Muscle of leg (tissue), 11 donors: ENCODE results near the gene SFXN4. TPM values are rescaled to one million over a fixed set of nuclear protein-coding genes. Genes with fewer than 3 reads are reported as not detected.
"Not testable (repeated sequence)": the region's sequence is repeated elsewhere in the genome, so short reads cannot be mapped to it uniquely, and the experiment has no call there.

ENCODE experiments used
- DNase-seq: peaks from one replicate; pipeline ENCODE4 v3.0.0; 2013
- H3K27ac ChIP-seq: one replicate; pipeline ENCODE4 v1.5.1; 2013; ENCODE audit warnings: mild to moderate bottlenecking, low read length, control low read depth
- H3K27me3 ChIP-seq: one replicate; pipeline ENCODE4 v1.6.1; 2013; ENCODE audit warnings: low read length; ENCODE audit not compliant: control insufficient read depth, insufficient read depth
- H3K36me3 ChIP-seq: one replicate; pipeline ENCODE4 v1.6.1; 2013; ENCODE audit warnings: low read length; ENCODE audit not compliant: control insufficient read depth, insufficient read depth
- H3K4me1 ChIP-seq: one replicate; pipeline ENCODE4 v1.6.1; 2013; ENCODE audit warnings: low read length; ENCODE audit not compliant: control insufficient read depth, insufficient read depth
- H3K4me3 ChIP-seq: one replicate; pipeline ENCODE4 v1.5.1; 2013; ENCODE audit warnings: low read length, control low read depth
- H3K9me3 ChIP-seq: replicated peaks from 2 replicates; pipeline ENCODE4 v1.6.1; 2013; ENCODE audit warnings: low read depth, low read length; ENCODE audit not compliant: control insufficient read depth
- WGBS: methylation state at CpG from one replicate; pipeline ENCODE4 v1.1.5; 2013; ENCODE audit warnings: missing lambda C conversion rate; ENCODE audit not compliant: insufficient coverage; 5-methylcytosine and 5-hydroxymethylcytosine counted together
- polyA plus RNA-seq, 8 donors: library from polyadenylated mRNA; unstranded; fragments of 120-200 nt; gene quantifications; one replicate each; pipeline versions ENCODE4 v1.2.1 to v1.2.3, GENCODE V29; 2013; ENCODE audit warnings: inconsistent platforms in 1 of 8, low replicate concordance in 1 of 8; ENCODE audit not compliant: insufficient read length in 8 of 8, insufficient read depth in 1 of 8
- total RNA-seq: library from RNA; stranded (reverse); fragments of 120-200 nt; gene quantifications from one replicate; pipeline ENCODE4 v1.2.4, GENCODE V29; 2013

SFXN4 gene
- total and polyA plus RNA-seq, 9 donors = 18.6 to 29.7 (median 20.5) TPM

GRCh38 chr10:119174109-119174508 lies 8.6 kb upstream of the SFXN4 start:
- H3K36me3 ChIP-seq = peaks cover 50% of the 10 kb centered on the region

GRCh38 chr10:119167041-119167440 lies 1.5 kb upstream of the SFXN4 start:
- Histone ChIP-seq H3K27me3 (no peaks in the 10 kb centered on the region), H3K9me3 (no peaks in the 10 kb centered on the region), H3K4me1 (peaks cover 19% of the 10 kb centered on the region), H3K27ac (no peak overlapping the region), H3K4me3 (no peak overlapping the region), H3K36me3 (peaks cover 39% of the 10 kb centered on the region)
- WGBS = 60% methylated on average over 7 of the region's 8 CpGs
- no peak for DNase-seq

More at GRCh38 chr10:119174109-119174508, 8.6 kb upstream of the SFXN4 start:
- Histone ChIP-seq H3K9me3 (no peaks in the 10 kb centered on the region), H3K4me1 (peaks cover 16% of the 10 kb centered on the region), H3K4me3 (no peak overlapping the region), H3K27me3 (no peaks in the 10 kb centered on the region), H3K27ac (no peak overlapping the region)
- no peak for DNase-seq
- no CpG with 5 or more reads among the region's 2 CpGs for WGBS

GRCh38 chr10:119166564-119166963 lies 1.1 kb upstream of the SFXN4 start:
- Histone ChIP-seq H3K4me1 (peaks cover 19% of the 10 kb centered on the region), H3K36me3 (peaks cover 39% of the 10 kb centered on the region), H3K4me3 (no peak overlapping the region), H3K9me3 (no peaks in the 10 kb centered on the region), H3K27ac (no peak overlapping the region), H3K27me3 (no peaks in the 10 kb centered on the region)
- 56% methylated on average over 8 of the region's 8 CpGs for WGBS
- no peak for DNase-seq

- Histone ChIP-seq H3K4me1 (peaks cover 19% of the 10 kb centered on the region), H3K27ac (peak overlapping the region; percentile 89), H3K4me3 (peak overlapping the region; percentile 84), H3K36me3 (peaks cover 35% of the 10 kb centered on the region), H3K27me3 (no peaks in the 10 kb centered on the region), H3K9me3 (no peaks in the 10 kb centered on the region)
- no peak for DNase-seq
- WGBS = 55% methylated on average over 6 of the region's 7 CpGs
These were observed 595 bp upstream of the SFXN4 start for GRCh38 chr10:119166118-119166500.

GRCh38 chr10:119162452-119163092 lies 2.9 kb downstream of the SFXN4 start:
- peaks cover 39% of the 10 kb centered on the region for H3K36me3 ChIP-seq
- H3K27me3 ChIP-seq = no peaks in the 10 kb centered on the region
- H3K4me1 ChIP-seq = peaks cover 19% of the 10 kb centered on the region
- no peak overlapping the region for H3K27ac ChIP-seq
- no peak for DNase-seq
- WGBS = 81% methylated on average over 2 of the region's 5 CpGs
- H3K9me3 ChIP-seq = no peaks in the 10 kb centered on the region
- H3K4me3 ChIP-seq = no peak overlapping the region

GRCh38 chr10:119161680-119162451 lies 3.6 kb downstream of the SFXN4 start:
- H3K4me3 ChIP-seq = no peak overlapping the region
- no peak overlapping the region for H3K27ac ChIP-seq
- no peaks in the 10 kb centered on the region for H3K9me3 ChIP-seq
- no peaks in the 10 kb centered on the region for H3K27me3 ChIP-seq
- 66% methylated on average over 8 of the region's 11 CpGs for WGBS
- H3K4me1 ChIP-seq = peaks cover 19% of the 10 kb centered on the region
- peaks cover 39% of the 10 kb centered on the region for H3K36me3 ChIP-seq
- no peak for DNase-seq

- DNase-seq = no peak
- H3K36me3 ChIP-seq = peaks cover 62% of the 10 kb centered on the region
- WGBS = 82% methylated on average over 6 of the region's 8 CpGs
- no peaks in the 10 kb centered on the region for H3K27me3 ChIP-seq
- peaks cover 2% of the 10 kb centered on the region for H3K4me1 ChIP-seq
- H3K9me3 ChIP-seq = no peaks in the 10 kb centered on the region
- H3K4me3 ChIP-seq = no peak overlapping the region
- H3K27ac ChIP-seq = no peak overlapping the region
These were observed 6.2 kb downstream of the SFXN4 start for GRCh38 chr10:119159332-119159731.

- no peaks in the 10 kb centered on the region for H3K9me3 ChIP-seq
- 90% methylated on average over 10 of the region's 12 CpGs for WGBS
- H3K27ac ChIP-seq = no peak overlapping the region
- H3K4me1 ChIP-seq = no peaks in the 10 kb centered on the region
- no peak for DNase-seq
- H3K27me3 ChIP-seq = no peaks in the 10 kb centered on the region
- H3K36me3 ChIP-seq = peaks cover 66% of the 10 kb centered on the region
- H3K4me3 ChIP-seq = no peak overlapping the region
These were observed 11.9 kb downstream of the SFXN4 start for GRCh38 chr10:119153661-119154060.

GRCh38 chr10:119153041-119153440 lies 12.5 kb downstream of the SFXN4 start:
- no peaks in the 10 kb centered on the region for H3K27me3 ChIP-seq
- peaks cover 67% of the 10 kb centered on the region for H3K36me3 ChIP-seq
- no peaks in the 10 kb centered on the region for H3K9me3 ChIP-seq
- WGBS = 100% methylated on average over 2 of the region's 5 CpGs
- H3K4me1 ChIP-seq = no peaks in the 10 kb centered on the region
- no peak for DNase-seq
- H3K27ac ChIP-seq = no peak overlapping the region
- no peak overlapping the region for H3K4me3 ChIP-seq

- not testable (repeated sequence) for H3K9me3 ChIP-seq, DNase-seq, H3K4me3 ChIP-seq, H3K27me3 ChIP-seq, H3K27ac ChIP-seq, H3K4me1 ChIP-seq
- no CpG with 5 or more reads among the region's 6 CpGs for WGBS
- H3K36me3 ChIP-seq = peaks cover 74% of the 10 kb centered on the region
These were observed 13.9 kb downstream of the SFXN4 start for GRCh38 chr10:119151601-119152000.
